ENCODE results near the gene ALX3. TPM values are rescaled to one million over a fixed set of nuclear protein-coding genes. Genes with fewer than 3 reads are reported as not detected.
"Not testable (repeated sequence)": the region's sequence is repeated elsewhere in the genome, so short reads cannot be mapped to it uniquely, and the experiment has no call there.

ALX3 gene
- polyA plus RNA-seq, 4 donors, result not detected

DNA sequence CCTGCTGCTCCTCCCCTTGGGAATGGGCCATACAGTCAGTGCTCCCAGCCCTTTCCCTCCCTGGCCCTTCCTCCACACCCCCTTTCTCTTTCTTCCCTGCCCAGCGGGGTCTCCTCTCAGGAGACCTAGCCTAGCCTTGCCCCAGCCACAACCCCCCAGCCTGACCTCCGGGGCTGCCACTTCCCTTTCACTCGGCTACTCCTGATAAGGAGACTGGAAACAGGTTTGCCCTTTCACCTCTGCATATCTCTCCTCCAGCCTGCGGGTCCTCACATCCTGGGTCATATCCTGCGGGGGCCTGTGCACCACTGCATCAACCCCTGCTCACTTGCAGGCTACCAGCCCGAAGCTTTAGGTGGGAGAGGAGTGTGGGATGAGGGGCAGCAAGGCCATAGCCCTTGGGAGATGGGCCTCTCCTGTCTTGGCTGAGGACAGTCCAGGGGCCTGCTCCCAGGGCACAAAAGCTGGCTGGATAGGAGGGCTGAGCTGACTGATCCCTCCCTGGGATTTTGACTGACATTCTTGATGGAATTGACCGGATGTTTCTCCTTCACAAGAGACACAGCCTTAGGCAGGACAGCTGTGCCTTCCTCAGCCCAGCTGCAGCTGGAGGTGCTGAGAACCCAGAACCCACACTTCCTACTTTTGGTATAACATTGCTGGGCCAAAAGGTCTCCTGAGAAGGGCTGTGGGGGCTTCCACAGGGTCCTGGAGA lies 19.2 kb upstream of the ALX3 start:
- DNase-seq (ENCODE audit: low read depth in 4 of 4, low spot score in 3 of 4), result no peak

DNA sequence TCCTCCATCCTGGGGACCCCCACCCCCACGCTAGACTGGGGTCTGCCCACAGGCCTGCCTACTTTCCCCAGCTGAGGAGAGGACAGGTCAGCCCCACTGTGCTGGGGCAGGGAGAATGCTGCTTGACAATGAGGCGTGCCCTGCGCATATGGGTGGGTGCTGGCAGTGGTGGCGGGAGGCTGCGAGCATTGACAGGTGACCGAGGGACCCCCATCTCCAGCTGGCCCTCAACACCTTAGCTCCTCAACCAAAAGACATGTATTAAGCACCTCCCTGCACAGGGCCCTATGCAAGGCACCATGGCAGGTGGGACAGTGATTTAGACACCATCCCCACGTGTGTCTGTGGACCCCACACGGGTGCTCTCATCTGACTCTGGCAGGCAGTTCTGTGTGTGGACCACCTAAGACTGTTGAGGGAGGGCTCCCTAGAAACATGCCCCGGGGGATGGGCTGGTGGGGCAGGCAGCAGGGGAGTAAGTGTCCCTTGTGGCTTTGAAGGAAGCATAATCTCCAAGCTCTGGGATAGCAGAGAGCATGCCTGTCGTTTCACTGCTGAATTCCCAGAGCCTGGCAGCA lies 18.4 kb upstream of the ALX3 start:
- no peak for DNase-seq (ENCODE audit: low read depth in 4 of 4, low spot score in 3 of 4)

- DNase-seq (ENCODE audit: low read depth in 4 of 4, low spot score in 3 of 4), result no peak
Observed at GRCh38 chr1:110087812-110088738, 17.6 kb upstream of the ALX3 start.

DNA sequence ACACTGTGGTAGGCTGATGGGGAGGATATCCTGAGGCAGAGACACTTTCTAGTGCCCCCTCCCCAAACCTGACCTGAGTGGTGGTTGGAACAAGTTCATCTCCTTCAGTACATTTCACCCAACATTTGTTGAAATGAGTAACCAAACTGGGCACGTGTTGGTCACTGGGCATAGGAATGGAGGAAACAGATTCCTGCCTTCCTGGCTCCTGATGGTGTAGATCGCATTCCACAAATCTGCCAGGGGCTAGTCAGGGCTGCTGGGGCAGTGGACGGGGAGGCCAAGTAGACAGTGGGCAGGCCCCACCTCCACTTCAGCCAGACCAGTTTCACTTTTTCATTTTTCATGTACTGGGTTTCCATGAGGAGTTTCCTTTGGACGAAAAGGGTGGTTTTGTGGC lies 16.5 kb upstream of the ALX3 start:
- no peak for DNase-seq (ENCODE audit: low read depth in 4 of 4, low spot score in 3 of 4)

GRCh38 chr1:110085671-110086070 lies 15.2 kb upstream of the ALX3 start:
- no peak for DNase-seq (ENCODE audit: low read depth in 4 of 4, low spot score in 3 of 4)

DNA sequence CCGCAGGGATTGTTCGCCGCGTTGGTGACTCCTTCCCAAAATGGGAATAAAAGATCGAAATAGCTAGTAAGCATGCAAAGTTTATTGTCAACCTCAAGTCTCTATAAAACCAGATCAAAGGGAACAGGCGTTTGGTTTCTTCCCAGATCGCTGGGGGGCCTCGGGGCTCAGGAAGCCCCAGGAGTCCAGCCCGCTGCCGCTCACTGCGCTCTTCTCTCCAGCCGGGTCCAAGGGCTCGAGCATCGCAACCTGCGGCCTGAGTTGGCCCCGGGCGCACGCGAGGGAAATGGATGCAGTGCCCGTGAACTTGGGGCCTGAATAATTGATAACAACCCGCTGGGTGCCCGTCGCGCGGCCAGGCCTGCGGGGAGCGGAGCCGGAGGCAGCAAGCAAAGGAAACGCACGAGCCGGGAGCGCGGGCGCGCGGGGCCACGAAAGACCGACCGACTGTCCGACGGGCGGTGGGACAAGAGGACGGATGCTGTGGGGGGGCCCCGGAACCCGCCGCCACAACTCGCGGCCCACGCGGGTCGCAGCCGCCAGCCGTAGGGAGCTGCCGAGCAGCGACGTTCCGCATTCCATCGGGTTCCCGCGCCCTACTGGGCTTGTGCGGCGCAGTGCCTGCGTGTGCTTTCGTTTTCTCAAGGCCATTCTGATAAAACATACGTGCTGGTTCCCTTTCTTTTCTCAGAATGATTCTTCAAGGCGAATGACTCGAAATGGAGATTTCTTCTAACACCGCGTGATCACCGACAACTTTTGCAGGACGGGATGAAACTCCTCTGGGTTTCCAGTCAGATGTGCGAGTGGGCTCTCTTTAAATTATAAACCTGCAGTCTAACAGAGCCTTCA lies 14.0 kb upstream of the ALX3 start:
- DNase-seq (ENCODE audit: low read depth in 4 of 4, low spot score in 3 of 4), result no peak

GRCh38 chr1:110083866-110084226 lies 13.4 kb upstream of the ALX3 start:
- no peak for DNase-seq (ENCODE audit: low read depth in 4 of 4, low spot score in 3 of 4)

- no peak for DNase-seq (ENCODE audit: low read depth in 4 of 4, low spot score in 3 of 4)
Observed at GRCh38 chr1:110083061-110083865, 12.8 kb upstream of the ALX3 start.

- no peak for DNase-seq (ENCODE audit: low read depth in 4 of 4, low spot score in 3 of 4)
Observed at GRCh38 chr1:110082477-110082876, 12.0 kb upstream of the ALX3 start.

DNA sequence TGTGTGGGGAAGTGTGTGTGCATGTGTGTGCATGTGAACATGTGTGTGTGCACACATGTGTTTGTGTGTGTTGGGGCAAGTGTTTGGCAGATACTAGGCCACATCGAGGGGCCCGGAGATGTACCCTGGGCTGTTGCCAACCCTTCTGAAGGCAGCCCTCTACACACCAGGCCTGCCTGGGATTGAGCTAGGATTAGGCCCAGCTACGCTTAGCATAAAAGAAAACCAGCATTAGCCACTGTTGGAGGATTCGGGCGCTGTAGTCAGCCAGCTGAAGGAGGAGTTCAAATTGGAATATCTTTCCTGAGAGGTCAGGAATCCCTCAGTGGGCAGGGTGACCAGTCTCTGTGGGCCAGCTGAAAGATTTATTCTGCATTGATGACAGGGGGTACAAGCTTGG lies 10.6 kb upstream of the ALX3 start:
- DNase-seq (ENCODE audit: low read depth in 4 of 4, low spot score in 3 of 4), result no peak

GRCh38 chr1:110079995-110080394 lies 9.5 kb upstream of the ALX3 start:
- DNase-seq (ENCODE audit: low read depth in 4 of 4, low spot score in 3 of 4), result not testable (repeated sequence)

DNA sequence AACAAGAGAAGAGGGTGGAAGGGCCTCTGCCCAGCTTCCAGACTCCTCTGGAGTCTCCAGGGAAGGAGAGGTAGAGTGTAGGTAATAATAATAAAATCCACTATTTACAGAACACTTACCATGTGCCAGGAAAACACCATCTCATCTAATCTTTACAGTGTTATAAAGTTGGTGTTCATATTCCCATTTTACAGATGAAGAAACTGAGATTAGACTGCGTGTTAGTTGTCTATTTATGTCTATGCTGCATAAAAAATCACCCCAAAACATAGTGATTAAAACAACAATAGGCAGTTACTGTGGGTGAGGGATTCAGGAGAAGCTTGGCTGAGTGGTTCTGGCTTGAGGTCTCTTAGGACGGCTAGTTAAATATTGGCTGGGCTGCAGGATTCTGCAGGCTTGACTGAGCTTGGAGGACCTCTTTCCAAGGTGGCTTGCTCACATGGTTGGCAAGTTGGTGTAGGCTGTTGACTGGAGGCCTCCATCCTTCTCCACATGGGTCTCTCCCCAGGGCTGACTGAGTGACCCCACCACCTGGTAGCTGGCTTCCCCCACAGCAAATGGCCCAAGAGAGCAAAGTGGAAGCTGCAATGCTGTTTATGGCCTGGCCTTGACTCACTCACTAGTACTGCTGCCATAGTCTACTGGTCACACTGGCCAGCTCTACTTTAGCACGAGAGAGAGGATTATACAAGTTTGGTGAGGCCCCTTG lies 6.5 kb upstream of the ALX3 start:
- no peak for DNase-seq (ENCODE audit: low read depth in 4 of 4, low spot score in 3 of 4)

GRCh38 chr1:110074166-110074565 lies 3.7 kb upstream of the ALX3 start:
- DNase-seq (ENCODE audit: low read depth in 4 of 4, low spot score in 3 of 4), result no peak

GRCh38 chr1:110070282-110070669 lies 196 bp downstream of the ALX3 start:
- no peak for DNase-seq (ENCODE audit: low read depth in 4 of 4, low spot score in 3 of 4)

- DNase-seq (ENCODE audit: low read depth in 4 of 4, low spot score in 3 of 4), result no peak
Observed at GRCh38 chr1:110069404-110070281, 829 bp downstream of the ALX3 start.

DNA sequence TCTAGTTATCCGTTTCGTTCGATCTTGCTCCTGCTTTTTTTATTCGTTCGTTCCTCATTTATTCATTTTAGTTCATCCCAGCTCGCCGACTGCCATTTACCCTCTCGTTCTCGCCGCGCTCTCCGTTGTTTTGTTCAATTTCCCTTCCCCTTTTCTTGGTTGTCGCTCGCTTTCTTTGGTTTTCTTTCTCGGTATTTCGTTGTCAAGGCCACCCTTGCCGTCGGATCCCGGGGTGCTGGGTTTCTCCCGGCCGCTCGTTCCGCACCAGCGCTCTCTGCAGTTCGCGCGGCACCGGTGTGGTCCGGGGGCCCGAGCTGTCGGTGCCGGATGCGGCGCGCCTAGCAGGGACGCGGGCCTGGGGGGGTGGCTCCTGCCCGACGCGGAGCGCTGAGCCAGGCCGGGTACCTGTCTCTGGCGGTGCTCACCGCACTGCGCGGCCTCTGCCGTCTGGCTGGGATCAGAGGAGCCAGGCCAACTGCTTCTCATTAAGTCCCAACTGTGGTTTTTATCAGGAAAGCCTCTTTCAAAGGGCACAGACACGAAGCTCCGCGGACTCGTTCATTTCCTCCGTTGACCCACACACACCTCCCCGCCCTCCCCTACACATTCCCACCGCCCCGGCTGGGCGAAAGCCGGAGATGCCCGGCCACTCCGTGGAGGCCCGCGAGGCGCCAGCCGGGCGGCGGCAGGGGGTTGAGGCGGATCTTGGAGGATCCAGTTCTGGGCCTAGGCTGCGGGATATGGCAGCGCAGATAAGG lies 1.6 kb downstream of the ALX3 start:
- no peak for DNase-seq (ENCODE audit: low read depth in 4 of 4, low spot score in 3 of 4)

GRCh38 chr1:110067893-110068645 lies 2.4 kb downstream of the ALX3 start:
- no peak for DNase-seq (ENCODE audit: low read depth in 4 of 4, low spot score in 3 of 4)

All from left renal pelvis (tissue), 4 donors.